GM21390 (cell line): Measurements from ENCODE around the gene KIF26A.

Experiments
- ATAC-seq: cut with Tn5 transposase; IDR thresholded peaks from one replicate; pipeline ENCODE4 v1.9.1; 2021; ENCODE audit not compliant: unreplicated experiment

The KIF26A gene

GRCh38 chr14:104138098-104138717 is at the start of gene KIF26A:
Gene KIF26A (plus strand): TSS chr14:104138587. CDS start chr14:104138723, 136 bp downstream.
- no peak for ATAC-seq

GRCh38 chr14:104090071-104090748 is 48.2 kb upstream of the KIF26A start:
- no peak for ATAC-seq

DNA sequence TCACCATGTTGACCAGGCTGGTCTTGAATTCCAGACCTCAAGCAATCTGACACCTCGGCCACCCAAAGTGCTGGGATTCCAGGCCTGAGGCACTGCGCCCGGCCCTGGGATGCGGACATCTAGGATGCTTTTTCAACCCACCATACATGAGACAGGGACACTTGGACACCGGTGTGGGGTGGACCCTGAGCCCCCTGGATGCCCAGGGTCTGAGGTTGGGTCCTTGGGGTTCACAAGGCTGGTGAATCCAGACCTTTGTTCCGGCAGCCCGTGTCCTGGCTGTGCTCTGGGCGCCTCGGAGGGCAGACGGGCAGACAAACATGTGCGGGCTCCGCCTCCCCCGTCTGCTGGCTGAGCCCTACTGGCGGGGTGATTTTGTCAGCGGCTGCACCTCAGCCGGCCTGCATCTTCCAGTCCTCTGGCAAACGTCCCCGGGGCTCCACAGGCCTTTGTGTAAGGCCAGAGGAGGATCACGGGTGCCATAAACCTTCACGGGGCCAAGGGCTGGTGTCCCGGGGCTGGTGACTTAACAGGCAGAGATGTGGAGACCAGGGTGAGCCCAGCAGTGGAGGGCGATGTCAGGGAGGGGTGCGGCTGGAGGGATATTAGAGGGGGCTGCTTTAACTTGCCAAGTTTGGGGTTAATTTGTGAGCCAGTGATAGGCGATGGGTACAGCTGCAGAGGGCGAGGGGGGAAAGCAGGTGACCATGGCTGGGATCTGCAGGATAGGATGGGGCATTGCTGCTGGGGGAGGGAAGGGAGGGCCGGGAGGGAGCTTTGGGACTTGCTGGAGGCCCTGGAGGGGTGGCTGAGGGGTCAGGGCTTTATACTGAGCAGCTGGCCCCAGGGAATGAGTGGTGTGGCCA is 47.1 kb upstream of the KIF26A start:
- ATAC-seq: no peak

DNA sequence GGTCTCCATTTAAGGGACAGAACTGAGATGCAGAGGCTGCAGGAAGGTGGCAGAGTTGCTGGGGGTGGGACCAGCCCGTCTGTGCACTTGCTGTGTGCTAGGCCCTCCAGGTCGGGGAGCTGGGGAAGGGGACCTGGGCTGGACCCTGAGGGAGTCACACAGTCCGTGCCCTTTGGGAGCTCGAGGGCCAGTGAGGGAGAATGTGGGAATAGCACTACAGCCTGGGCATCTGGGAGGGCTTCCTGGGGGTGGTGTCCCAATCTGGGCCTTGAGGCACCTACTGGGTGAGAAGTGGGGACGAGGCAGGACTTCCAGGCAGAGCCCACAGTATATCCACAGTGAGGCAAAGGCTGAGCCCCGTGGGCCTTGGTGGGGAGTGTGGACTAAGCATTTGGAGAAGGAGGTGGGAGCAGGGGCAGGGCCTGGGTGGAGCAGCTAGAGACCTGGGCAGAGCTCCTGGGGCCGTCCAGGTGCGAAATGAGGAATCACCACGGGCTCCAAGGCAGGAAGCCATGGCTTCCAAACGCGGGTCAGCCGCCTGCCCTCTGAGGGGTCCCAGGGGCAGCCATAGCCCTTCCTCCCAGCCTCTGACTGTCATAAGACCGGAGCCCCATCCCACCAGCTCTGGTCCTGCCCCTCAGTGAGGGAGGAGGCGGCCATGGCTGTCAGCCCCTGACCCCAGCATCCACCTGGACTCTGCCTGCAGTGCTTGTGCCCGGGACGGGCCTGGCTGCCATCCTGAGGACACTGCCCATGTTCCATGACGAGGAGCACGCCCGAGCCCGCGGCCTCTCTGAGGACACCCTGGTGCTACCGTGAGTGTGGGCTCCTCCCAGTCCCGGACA is 46.2 kb upstream of the KIF26A start:
- no peak for ATAC-seq

DNA sequence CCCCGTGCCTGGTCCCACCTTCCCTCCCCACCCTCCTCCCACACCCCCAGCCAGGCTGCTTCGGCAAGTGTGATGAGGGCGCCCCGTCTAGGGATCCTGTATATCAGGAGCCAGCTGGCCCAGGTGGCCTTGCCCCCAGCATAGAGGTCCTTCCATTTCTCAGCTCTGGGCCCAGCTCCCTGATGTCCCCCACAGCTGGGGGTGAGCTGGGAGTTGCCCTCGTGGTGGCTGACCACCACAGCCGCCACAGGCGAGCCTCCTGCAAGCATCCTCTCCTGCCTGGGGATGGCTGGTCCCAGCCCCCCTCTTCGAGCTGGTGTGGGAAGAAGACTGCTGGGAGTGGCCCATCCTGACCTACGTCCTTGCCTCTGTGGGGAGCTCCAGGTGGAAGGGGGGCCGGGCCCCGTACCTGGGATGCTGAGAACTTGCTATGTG is 45.4 kb upstream of the KIF26A start:
- ATAC-seq: no peak

- ATAC-seq: no peak
These were observed 44.9 kb upstream of the KIF26A start for GRCh38 chr14:104093366-104094055.

- ATAC-seq: no peak
These were observed 44.2 kb upstream of the KIF26A start for GRCh38 chr14:104094056-104094708.

DNA sequence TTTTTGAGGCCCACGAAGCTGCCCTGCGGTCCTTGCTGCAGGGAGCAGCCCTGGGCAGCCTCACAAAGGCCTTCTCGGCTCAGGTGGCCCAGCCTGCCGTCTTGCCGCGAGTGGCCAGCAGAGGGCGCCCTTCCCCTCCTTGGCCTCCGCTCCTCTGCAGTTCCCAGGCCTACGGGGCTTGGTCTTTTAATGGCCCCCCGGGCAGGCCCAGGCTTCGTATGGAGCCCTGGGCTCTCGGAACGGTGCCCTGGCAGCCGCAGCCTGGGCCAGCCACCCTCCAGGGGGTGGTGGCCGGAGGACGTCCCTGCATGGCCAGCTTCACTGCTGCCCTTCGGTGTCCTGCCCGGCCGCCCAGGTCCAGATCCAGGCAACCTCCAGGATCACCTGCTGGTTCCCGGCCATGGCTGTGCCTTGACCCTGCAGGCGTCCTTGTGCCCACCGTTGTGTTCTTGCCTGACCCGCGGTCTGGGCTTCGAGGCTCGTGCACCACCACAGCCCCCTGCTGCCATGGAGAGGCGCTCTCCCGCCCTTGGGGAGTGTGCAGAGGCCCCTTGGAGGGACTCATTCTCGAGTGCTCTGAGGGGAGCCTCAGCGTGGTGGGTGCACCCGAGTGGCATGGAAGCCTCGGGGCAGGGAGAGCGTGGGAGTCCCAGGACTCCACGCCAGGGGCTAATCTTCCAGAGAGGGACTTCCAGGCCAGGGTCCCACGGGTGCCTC is 43.5 kb upstream of the KIF26A start:
- ATAC-seq: no peak

DNA sequence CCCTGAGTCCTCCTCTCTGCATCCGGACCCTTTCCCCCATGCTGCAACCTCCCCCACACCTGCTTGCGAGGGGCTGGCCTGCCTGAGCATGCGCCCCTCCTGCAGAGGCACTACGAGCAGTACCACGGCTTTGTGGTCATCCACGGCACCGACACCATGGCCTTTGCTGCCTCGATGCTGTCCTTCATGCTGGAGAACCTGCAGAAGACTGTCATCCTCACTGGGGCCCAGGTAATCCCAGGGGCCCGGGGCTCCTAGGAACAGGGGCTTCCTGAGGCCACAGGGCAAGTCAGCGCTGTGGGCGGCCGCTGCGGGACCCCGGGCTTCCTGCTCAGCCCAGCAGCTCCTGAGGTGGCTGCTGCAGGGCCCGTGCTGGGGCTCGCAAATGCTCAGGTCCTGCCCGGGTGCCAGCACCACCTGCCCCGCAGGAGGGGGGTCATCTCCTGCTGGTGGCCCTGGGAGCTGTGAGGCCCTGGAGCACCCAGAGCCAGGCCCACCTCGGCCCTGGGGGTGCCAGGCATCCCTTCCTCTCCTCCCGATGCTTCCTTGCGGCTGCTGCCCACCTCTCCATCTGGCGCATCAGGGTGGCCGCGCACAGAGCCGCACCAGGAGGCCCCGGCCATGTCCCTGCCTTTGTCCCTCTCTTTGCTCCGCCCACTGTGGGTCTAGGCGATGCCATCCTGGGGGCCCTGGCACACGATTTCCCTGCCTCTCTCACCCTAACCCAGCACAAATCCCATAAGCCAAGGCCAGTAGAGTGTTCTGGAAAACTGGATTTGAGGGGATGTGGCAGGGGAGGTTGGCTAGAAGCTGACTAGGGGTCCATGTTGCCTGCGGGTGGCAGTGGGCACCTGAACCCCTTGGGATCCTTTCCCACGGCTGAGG is 42.7 kb upstream of the KIF26A start:
- ATAC-seq: no peak

- no peak for ATAC-seq
These were observed 42.1 kb upstream of the KIF26A start for GRCh38 chr14:104096318-104096717.

DNA sequence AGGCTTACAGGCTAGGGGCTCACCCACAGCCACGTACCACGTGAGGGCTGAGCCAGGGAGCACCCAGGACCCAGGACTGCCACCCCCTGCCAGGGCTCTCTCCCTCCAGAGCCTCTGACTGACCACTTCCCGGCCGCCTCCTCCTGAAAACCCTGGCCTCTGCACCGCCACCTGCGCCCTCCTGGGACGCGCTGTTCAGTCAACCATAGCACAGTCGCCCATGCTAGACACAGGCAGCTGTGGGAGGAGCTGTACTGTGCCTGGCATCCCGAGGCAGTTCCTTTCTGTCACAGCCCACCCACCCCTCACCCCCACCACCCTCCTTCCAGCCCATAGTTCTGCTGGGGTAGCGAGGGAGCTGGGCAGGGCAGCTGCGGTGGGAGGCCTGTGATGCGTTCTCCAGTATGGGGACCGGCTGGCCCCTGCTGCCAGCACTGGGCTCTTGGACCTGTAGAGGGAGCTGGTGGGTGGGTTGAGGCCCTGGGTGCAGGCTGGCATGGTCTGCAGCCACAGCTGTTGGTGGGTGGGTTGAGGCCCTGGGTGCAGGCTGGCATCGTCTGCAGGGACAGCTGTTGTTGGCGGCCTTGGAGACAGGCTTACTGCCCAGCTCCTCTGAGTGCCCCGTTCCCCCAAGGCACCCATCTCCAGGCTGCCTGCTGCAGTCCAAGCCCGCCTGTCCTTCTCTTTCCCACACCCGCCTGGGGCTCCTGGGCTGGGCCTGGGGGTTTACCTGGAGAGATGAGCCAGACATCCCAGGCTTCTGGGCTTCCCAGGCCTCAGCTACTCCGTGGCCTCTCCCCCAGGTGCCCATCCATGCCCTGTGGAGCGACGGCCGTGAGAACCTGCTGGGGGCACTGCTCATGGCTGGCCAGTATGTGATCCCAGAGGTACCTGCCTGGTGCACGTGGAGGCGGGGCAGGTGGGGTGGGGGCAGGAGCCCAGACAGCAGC is 41.4 kb upstream of the KIF26A start:
- ATAC-seq: no peak

GRCh38 chr14:104098272-104099095 is 39.9 kb upstream of the KIF26A start:
- ATAC-seq: no peak

GRCh38 chr14:104099096-104100041 is 39.0 kb upstream of the KIF26A start:
- ATAC-seq: no peak

DNA sequence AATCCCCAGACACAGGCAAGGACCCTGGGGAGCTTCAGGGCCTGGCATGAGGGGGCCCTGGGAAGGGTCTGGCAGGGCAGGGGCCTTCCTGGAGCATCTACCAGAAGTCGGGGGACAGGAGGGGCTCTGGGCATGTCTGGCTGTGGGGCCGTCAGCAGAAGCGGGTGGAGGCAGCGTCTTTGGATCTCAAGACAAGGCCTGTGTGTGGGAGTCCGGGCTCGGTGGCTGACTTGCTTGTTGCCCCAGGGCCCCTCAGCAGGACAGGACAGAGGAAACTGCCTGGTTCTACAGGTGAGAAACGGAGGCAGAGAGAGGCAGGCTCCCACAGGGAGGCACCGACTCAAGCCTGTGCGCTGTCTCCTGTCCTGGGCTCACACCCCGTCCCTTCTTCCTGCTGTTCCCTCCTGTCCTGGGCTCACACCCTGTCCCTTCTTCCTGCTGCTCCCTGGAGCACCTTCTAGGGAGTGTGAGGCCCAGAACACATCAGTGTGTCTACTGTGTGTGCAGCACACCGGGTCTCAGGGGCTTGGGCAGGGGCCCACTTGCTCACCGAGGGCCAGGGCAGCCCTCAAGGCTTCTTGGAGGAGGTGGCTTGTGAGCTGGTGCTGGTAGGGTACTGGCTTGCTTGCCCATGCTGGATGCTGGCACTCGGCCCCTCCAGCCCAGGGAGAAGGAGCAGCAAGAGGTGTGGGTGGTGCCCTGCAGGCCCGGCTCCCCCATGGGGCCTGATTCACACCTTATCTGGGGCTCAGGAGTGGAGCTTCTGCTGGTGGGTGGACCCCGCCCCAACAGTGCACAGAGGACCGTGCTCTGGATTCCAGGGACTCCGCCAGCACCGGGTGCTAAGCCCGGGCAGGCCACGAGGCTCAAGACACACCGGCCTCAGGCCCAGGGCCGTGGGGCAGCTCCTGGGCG is 38.0 kb upstream of the KIF26A start:
- no peak for ATAC-seq
